Inferior parietal cortex (tissue), 1 donor: Measurements from ENCODE around the gene CENPT.

Experiments used
- DNase-seq: peaks from one replicate; pipeline ENCODE4 v3.0.0-alpha.2; 2016; ENCODE audit errors: extremely low spot score

CENPT gene

DNA sequence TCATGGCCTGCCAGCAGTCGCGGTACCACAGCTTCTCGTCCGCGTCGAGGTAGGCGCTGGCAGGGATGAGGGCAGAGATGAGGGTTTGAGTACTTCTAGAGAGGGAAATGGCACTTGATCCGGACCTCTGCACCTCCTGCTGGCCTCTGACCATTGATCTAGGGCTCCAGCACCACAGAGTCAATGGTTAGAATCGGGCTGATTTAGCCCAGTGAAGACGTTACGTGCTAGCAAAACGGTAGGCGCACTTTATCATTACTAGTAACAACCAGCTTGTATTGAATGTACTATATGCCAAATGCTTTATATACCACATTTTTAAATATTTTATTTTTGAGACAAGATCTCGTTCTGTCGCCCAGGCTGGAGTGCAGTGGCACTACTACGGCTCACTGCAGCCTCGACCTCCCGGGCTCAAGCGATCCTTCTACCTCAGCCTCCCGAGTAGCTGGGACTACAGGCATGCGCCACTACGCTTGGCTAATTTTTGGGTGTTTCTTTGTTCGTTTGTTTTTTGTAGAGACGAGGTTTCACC is 40.3 kb downstream of the CENPT start:
- no peak for DNase-seq

GRCh38 chr16:67806428-67807147 is 40.9 kb downstream of the CENPT start, which contains the start of the genes RANBP10 and TSNAXIP1:
Gene RANBP10, minus strand, starts transcription at chr16:67806560. Its CDS starts 24 bp downstream, at chr16:67806536.
Gene TSNAXIP1, plus strand, starts transcription at chr16:67806889. Its CDS starts 261 bp downstream, at chr16:67807150.
- peak; percentile 98 for DNase-seq

GRCh38 chr16:67805718-67806427 is 41.6 kb downstream of the CENPT start:
- DNase-seq, result no peak

DNA sequence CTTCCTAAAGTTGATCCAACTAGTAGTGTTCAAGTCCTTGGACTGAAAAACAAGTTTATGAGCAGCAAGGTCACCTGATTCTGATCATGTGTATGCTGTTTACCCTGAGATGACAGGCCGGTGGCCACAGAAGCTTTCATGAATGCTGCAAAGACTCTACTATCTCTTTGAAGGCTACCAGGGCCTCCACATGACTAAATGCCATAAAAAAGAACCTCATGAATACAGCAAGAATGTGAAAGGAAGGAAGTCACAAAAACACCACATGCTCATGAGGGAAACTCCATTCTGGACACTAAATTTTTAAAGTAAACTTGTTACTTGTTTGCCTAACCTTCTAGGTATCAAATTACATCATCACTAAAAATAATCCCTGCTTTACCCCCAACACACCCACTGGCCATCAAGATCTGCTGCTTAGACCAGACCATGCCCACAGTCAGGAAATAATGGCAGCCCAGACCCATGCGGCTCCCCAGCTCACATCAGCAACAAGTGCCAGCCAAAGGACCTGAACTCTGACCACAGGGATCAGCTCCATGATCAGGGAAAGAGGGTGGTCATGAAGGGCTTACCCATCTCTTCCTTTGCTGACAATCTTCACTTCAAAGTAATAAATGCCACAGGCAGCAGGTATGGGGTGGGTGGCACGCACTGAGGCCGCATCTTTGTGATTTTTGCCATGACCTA is 42.5 kb downstream of the CENPT start:
- no peak for DNase-seq

DNA sequence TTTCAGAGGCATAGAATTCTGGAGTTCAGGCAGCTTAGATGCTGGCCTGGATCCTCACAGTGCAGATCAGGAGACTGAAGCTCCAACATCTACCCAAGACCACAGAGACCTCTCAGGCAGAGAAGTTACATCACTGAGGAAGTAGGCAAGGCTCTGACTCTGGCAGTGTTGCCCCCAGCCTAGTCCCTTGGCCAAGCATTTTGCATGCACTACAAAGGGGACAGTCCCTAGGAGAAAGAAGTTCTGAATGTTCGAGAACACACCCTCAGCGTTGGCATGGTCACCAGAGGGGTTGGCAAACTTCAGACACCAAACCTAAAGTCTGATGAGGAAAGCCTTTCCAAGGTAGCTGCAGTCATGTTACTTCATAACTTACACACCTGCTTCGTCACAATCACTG is 43.6 kb downstream of the CENPT start:
- DNase-seq, result no peak

- no peak for DNase-seq
These were observed 45.6 kb downstream of the CENPT start for GRCh38 chr16:67801883-67802282.

- DNase-seq, result no peak
These were observed 46.3 kb downstream of the CENPT start for GRCh38 chr16:67801241-67801640.

GRCh38 chr16:67800338-67800926 is 47.1 kb downstream of the CENPT start:
- no peak for DNase-seq

DNA sequence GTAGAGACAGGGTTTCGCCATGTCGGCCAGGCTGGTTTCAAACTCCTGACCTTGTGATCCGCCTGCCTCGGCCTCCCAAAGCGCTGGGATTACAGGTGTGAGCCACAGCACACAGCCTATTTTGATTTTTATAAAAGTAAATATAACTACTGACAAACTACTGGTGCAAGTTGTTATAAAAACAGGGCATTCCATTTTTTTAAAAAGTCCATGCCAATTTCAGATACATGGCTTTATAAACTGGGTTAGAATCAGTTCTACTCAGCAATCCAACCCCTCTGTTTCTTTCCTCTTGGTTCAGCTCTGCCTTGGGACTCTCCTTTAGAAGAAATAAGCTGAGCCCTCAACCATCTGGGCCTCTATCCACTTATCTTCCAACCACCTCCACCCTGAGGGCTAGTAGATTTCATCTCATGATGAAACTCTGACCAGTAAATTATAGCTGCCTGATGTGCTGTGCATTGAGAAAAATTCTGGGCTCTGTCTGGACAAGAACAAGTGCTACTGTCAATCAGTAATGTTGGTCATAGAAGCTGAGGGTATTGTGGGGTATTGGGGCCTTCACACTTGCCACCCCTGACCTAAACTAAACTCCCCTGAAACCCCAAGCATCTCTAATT is 51.3 kb downstream of the CENPT start:
- DNase-seq, result no peak

DNA sequence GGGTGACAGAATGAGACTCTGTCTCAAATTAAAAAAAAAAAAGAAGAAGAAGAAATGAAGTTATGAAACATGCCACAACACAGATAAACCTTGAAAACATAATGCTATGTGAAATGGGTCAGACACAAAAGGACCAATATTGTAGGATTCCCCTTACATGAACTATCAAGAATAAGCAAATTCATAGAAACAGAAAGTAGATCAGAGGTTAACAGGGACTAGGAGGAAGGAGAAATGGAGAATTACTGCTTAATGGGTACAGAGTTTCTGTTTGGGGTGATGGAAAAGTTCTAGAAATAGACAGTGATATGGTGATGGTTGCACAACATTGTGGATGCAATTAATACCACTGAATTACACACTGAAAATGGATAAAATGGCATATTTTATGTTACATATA is 57.4 kb downstream of the CENPT start:
- DNase-seq, result no peak

- no peak for DNase-seq
These were observed 61.0 kb downstream of the CENPT start for GRCh38 chr16:67786491-67786890.

DNA sequence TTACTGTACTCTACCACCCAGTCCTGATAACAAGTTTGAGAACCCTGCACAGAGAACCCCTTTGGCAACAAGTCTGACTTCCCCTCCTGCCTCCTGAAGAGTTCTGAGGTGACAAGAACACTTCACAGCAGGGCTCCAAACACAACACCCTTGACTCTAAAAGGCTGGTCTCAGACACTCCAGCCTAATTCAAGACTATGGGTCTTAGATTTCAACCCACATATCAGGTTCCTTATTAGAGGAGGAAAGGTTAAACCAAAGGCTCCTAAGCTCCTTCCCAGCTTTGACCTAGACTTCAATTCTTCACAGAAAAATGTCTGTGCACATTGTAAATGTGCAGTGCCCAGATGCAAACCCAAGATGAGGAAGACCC is 64.2 kb downstream of the CENPT start:
- DNase-seq, result no peak

DNA sequence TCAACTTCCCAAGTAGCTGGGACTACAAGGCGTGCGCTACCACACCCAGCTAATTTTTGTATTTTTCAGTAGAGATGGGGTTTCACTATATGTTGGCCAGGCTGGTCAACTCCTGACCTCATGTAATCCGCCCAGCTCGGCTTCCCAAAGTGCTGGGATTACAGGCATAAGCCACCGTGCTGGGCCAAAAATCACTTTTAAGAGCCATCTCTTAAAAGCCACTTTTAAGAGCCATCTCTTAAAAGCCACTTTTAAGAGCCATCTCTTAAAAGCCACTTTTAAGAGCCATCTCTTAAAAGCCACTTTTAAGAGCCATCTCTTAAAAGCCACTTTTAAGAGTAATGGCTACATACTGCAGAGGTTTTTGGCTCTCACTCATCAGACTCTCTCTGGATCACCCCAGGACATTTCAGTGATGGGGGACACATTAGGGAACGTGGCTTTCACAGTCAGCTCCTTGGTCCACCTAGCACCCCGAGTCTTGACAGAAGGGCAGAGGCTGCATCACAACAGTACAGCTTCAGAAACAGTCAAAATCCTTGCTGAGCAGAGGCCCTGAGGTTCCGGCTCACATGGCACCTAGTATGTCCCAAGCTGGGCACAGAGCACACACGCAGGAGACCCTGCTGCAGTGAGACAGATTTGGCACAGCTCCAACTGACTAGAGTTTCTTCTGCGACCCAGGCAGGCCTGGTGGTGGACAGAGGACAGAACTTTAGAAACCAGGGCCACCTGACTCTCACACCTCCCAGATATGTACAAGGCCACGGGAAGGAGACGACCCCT is 64.7 kb downstream of the CENPT start:
- DNase-seq, result no peak

DNA sequence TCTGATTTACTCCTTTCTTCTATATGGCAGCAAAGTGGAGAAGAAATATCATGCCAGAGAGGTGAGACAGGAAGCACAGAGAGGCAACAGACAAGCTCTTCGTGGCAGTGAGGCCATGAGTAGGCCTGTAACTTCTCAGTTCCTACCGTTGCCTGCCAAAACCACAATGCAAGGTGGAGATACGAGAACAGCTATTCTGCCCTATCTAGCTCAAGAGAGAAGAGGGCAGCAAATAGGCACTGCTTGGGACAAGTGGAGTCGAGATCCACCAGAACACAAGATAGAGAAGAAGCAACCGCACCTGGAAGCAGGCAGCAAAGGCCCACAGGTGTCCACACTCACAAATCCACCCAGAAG is 66.0 kb downstream of the CENPT start:
- no peak for DNase-seq

DNA sequence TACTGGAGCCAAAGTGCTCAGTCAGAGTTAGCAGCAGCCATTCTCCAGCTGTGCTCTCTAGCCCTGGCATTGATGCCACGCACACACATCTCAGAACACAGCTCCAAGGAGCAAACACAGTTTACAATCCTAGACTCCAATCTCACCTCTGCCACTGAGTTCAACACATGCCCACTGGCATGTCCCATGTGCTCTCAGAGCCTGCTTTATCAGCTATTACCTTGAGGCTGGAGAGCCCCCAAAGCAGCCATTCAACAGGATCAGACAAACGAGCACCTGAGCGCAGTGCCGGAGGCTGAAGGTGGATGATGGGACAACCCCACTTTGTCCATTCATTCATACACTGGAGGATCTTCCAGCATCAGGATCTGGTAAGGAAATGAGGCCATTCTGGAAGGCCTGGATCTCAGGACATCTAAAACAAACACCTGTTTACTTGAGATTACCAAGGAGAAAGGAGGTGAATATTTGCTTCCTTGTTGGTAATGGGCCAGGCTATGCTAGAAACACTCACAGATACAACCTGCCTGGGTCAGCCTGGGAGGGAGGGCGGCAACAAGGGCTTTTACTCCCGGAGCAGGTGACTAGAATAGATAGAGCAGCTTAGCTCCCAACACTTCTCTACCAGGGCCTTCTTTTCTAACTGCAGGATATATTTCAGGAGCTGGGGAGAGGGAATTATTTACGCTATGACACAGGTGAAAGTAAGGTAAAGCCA is 66.5 kb downstream of the CENPT start:
- DNase-seq, result no peak

- DNase-seq, result no peak
These were observed 68.1 kb downstream of the CENPT start for GRCh38 chr16:67779256-67780014.
